ENCODE results near the gene MGAT5. TPM values are rescaled to one million over a fixed set of nuclear protein-coding genes. Genes with fewer than 3 reads are reported as not detected.

MGAT5 gene
- total RNA-seq, 4 donors from 2014 or later = 10.3 to 53.2 (median 27.0) TPM

DNA sequence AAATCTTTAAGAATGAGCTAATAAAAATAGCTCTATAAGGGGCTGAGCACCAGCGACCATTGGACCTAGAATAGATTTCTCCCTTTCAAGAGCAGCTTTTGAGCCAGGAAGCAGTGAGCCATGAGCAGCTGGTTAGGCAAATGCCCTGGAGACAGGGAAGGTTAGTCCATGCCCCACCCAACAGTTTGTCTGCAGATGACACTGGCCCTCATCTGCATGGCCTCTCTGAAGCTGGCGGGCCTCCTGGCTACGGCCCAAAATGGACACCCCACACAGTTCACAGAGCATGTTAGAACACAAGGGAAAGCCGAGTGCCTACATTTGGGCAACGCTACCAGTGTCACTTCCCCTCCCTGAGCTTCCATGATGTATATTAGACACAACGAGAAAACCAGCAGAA, 201.1 kb downstream of the MGAT5 start:
- no peak overlapping the region for H3K4me3 ChIP-seq
- no peaks in the 10 kb centered on the region for H3K27me3 ChIP-seq
- H3K9me3 ChIP-seq = no peaks in the 10 kb centered on the region
- no peak for TF ChIP-seq POLR2A (IDR thresholded peaks at IDR 0.05)
- TF ChIP-seq, protein P1, sequence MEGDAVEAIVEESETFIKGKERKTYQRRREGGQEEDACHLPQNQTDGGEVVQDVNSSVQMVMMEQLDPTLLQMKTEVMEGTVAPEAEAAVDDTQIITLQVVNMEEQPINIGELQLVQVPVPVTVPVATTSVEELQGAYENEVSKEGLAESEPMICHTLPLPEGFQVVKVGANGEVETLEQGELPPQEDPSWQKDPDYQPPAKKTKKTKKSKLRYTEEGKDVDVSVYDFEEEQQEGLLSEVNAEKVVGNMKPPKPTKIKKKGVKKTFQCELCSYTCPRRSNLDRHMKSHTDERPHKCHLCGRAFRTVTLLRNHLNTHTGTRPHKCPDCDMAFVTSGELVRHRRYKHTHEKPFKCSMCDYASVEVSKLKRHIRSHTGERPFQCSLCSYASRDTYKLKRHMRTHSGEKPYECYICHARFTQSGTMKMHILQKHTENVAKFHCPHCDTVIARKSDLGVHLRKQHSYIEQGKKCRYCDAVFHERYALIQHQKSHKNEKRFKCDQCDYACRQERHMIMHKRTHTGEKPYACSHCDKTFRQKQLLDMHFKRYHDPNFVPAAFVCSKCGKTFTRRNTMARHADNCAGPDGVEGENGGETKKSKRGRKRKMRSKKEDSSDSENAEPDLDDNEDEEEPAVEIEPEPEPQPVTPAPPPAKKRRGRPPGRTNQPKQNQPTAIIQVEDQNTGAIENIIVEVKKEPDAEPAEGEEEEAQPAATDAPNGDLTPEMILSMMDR (IDR thresholded peaks at IDR 0.05) = no peak
- intact Hi-C loops (cut with DNase I; ENCODE audit: low total_unique reads) = no loop called here
- no peak for DNase-seq
- H3K36me3 ChIP-seq = no peaks in the 10 kb centered on the region
- no peak overlapping the region for H3K27ac ChIP-seq
- no peaks in the 10 kb centered on the region for H3K4me1 ChIP-seq

- Histone ChIP-seq H3K36me3 (no peaks in the 10 kb centered on the region), H3K9me3 (no peaks in the 10 kb centered on the region), H3K4me1 (no peaks in the 10 kb centered on the region), H3K27me3 (no peaks in the 10 kb centered on the region), H3K4me3 (no peak overlapping the region), H3K27ac (no peak overlapping the region)
- no peak for TF ChIP-seq POLR2A (IDR thresholded peaks at IDR 0.05)
- TF ChIP-seq, protein P1 (IDR thresholded peaks at IDR 0.05) = no peak
- intact Hi-C loops (cut with DNase I; ENCODE audit: low total_unique reads) = no loop called here
- DNase-seq = no peak
Observed at GRCh38 chr2:134455426-134455825, 201.6 kb downstream of the MGAT5 start.

GRCh38 chr2:134457353-134457752, 203.5 kb downstream of the MGAT5 start:
- Histone ChIP-seq H3K36me3 (no peaks in the 10 kb centered on the region), H3K9me3 (no peaks in the 10 kb centered on the region), H3K4me1 (no peaks in the 10 kb centered on the region), H3K27me3 (no peaks in the 10 kb centered on the region), H3K27ac (no peak overlapping the region), H3K4me3 (no peak overlapping the region)
- intact Hi-C loops (cut with DNase I; ENCODE audit: low total_unique reads) = no loop called here
- TF ChIP-seq, protein P1 (IDR thresholded peaks at IDR 0.05) = no peak
- TF ChIP-seq POLR2A (IDR thresholded peaks at IDR 0.05) = no peak
- no peak for DNase-seq

GRCh38 chr2:134457765-134458472, 204.0 kb downstream of the MGAT5 start:
- Histone ChIP-seq H3K4me3 (no peak overlapping the region), H3K27me3 (no peaks in the 10 kb centered on the region), H3K4me1 (no peaks in the 10 kb centered on the region), H3K27ac (no peak overlapping the region), H3K36me3 (no peaks in the 10 kb centered on the region), H3K9me3 (no peaks in the 10 kb centered on the region)
- TF ChIP-seq, protein P1 (IDR thresholded peaks at IDR 0.05) = no peak
- TF ChIP-seq POLR2A (IDR thresholded peaks at IDR 0.05) = no peak
- intact Hi-C loops (cut with DNase I; ENCODE audit: low total_unique reads) = no loop called here
- no peak for DNase-seq

- no peak overlapping the region for H3K27ac ChIP-seq
- no peaks in the 10 kb centered on the region for H3K9me3 ChIP-seq
- H3K27me3 ChIP-seq = no peaks in the 10 kb centered on the region
- intact Hi-C loops (cut with DNase I; ENCODE audit: low total_unique reads) = no loop called here
- H3K4me1 ChIP-seq = no peaks in the 10 kb centered on the region
- no peak for TF ChIP-seq POLR2A (IDR thresholded peaks at IDR 0.05)
- TF ChIP-seq, protein P1 (IDR thresholded peaks at IDR 0.05) = no peak
- no peak for DNase-seq
- no peaks in the 10 kb centered on the region for H3K36me3 ChIP-seq
- H3K4me3 ChIP-seq = no peak overlapping the region
Observed at GRCh38 chr2:134458473-134458853, 204.6 kb downstream of the MGAT5 start.

Measured in uterus (tissue), 4 donors.